Activated naive CD4-positive, alpha-beta T cell treated with anti-CD3 and anti-CD28 coated beads, Interleukin-2, amount 50 U/mL, for 72 hours (primary cell): Measurements from ENCODE around the gene WDR86. TPM values are rescaled to one million over a fixed set of nuclear protein-coding genes. Genes with fewer than 3 reads are reported as not detected.
A peak's percentile ranks its signal among the peaks of the same experiment; 100 is the strongest.

Experiments used
- ATAC-seq, 2 donors: fragments of 150-1000 bp; cut with Tn5 transposase; 2 replicates each; pipeline ENCODE4 v1.10.0; 2021; ENCODE audit warnings: mild to moderate bottlenecking in 2 of 2, moderate library complexity in 2 of 2
- DNase-seq, 2 donors: peaks; one replicate each; pipeline ENCODE4 v3.0.0; 2021 to 2022; ENCODE audit warnings: low spot score in 2 of 2
- H3K27ac Mint-ChIP-seq, 2 donors: one replicate each; pipeline ENCODE4 v1.8.0; 2022; ENCODE audit warnings: mild to moderate bottlenecking in 2 of 2, mixed read lengths in 2 of 2
- H3K36me3 Mint-ChIP-seq, 2 donors: one replicate each; pipeline ENCODE4 v1.8.0; 2022; ENCODE audit warnings: mixed read lengths in 2 of 2
- H3K9me3 Mint-ChIP-seq, 2 donors: one replicate each; pipeline ENCODE4 v1.8.0; 2022; ENCODE audit warnings: mixed read lengths in 2 of 2
- total RNA-seq, 2 donors: library from RNA; stranded (reverse); gene quantifications; one replicate each; pipeline ENCODE4 v1.2.3, GENCODE V29; 2022

WDR86 gene
- total RNA-seq, 2 donors from 2014 or later: not detected

DNA sequence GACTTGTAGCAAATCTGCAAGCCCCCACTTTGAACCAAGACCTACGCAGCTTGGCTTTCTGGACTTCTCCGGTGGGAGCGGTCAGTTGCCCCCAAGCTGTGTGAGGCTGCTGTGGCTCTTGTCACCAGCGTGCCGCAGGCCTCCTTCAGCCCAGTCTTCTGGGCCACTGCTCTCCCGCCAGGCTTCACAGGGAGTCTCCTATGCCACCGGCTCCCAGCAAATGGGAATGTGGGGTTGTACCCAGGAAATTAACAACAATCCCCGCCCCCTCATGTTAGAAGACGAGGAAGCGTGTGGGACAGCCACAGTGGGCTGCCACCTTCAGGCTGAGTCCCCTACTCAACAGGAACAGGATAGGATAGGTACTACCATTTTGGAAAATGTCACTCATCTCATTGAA lies 4.2 kb downstream of the WDR86 start:
- DNase-seq: no peak
- Mint-ChIP-seq H3K27ac (no peak overlapping the region), H3K36me3 (peaks cover under 1 to 5% of the 10 kb centered on the region in 2 donors), H3K9me3 (no peaks in the 10 kb centered on the region)
- ATAC-seq: no peak

DNA sequence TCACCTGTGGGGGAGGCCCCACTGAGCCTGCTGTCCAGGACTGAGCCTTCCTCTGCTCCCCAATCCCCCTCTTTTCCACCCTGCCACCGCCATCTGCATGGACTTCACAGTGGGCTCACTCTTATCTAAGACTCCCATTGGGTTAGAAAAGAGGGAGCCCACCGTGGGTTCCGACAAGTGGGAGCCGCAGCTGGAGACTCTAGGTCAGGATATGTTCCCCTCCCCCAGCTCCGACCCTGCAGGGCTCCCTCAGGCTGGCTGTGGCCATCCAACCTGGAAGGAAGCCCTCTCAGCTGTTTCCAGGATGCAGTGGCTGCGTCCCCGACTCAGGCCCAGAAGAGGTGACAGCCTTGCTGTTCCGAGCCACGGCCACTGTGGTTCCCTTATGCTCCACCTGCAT lies 4.8 kb downstream of the WDR86 start:
- Mint-ChIP-seq H3K9me3 (no peaks in the 10 kb centered on the region), H3K27ac (no peak overlapping the region), H3K36me3 (peaks cover 0 to 5% of the 10 kb centered on the region in 2 donors)
- no peak for ATAC-seq
- no peak for DNase-seq

DNA sequence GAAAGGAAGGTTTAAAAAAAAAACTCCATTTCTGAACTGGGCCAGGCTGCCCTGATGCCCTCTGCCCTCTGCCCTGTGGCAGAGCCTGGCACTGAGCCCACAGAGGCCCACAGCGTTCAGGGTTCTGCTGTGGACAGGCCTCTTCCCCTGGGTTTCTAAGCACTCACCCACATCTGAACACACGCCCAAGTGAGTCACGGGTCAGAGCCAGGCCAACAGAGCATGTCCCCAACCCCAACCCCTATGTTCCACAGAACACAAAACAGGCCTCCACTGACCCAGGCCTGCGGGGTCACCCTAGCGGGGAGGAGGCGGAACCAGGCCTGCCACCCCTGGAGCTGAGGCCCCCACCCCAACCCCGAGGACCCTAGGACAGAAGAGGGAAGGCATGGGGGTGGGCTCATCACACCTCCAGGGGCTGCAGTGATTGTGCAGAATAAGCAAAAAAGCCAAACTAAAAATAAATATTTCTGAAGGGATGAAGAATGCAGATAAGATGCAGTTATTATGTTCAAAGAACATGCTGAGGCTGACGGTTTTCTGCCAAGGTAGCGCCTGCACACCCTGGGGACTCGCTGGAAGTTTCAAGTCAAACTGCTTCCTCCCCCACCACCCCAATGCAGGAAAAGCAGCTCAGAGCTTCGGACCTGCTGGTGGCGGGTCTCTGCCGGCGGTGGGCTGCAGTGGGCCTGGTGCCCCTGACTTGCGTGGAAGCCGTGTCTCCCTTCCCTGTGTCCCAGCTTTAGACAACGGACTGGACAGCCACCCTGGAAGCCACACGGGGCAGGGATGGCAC lies 5.4 kb downstream of the WDR86 start:
- DNase-seq: no peak
- ATAC-seq: no peak
- H3K9me3 Mint-ChIP-seq: no peaks in the 10 kb centered on the region
- H3K27ac Mint-ChIP-seq: peak overlapping the region in 1 of 2 donors; percentile 38
- peaks cover 0 to 5% of the 10 kb centered on the region in 2 donors for H3K36me3 Mint-ChIP-seq

DNA sequence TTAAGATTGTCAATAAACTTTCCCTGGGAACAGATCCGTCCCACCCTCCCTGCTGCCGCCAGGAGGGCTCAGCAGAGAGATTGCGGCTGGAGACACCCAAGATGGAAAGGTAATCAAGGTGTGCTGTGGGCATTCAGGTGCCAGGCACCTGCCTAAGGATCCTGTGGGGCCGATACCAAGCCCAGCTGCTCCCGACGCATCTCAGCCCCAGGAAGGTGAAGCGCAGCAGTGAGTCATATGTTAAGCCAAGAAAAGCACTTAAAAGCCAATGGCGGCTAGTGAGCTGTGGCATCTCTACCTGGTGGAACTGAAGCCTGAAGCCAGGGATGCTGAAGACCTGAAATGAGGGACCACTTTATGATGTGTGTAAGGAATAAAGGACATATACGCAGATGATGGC lies 6.1 kb downstream of the WDR86 start:
- DNase-seq (no peak), ATAC-seq (no peak)
- H3K9me3 Mint-ChIP-seq: no peaks in the 10 kb centered on the region
- H3K27ac Mint-ChIP-seq: peak overlapping the region in 1 of 2 donors; percentile 38
- H3K36me3 Mint-ChIP-seq: peaks cover 0 to 3% of the 10 kb centered on the region in 2 donors

DNA sequence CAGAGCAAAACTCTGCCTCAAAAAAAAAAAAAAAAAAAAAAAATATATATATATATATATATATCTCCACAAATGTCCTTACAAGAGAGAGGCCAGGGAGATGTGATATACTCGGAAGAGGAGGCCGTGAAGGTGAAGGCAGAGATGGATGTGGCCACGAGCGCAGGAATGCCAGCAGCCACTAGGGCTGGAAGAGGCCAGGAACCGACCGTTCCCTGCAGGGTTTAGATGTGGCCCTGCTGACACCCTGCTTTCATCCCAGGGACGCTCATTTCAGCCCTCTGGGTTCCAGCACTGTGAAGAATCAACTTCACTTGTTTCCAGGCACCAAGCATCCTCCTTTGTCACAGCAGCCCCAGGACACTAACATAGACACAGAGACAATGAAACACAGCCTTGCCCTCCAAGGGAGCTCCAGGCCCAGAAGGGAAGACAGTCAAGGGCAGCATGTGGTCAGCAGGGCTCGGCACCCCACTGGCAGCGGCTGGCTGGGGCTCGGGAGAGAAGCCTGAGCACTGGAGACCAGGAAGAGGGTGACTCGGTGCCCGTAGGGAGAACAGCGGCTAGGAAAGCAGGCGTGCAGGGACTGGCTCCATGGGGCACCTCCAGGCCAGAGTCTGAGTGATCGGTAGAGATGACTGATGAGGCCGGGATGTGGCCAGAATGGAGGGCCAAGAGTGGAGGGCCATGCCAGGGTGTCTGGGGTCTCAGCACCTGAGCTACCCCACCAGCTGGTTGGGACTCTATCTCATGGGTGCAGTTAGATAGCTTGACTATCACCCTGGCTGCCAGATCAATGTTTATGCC lies 7.6 kb downstream of the WDR86 start:
- DNase-seq: no peak
- Mint-ChIP-seq H3K27ac (no peak overlapping the region), H3K9me3 (peaks cover 4 to 5% of the 10 kb centered on the region in 2 donors), H3K36me3 (no peaks in the 10 kb centered on the region)
- no peak for ATAC-seq

DNA sequence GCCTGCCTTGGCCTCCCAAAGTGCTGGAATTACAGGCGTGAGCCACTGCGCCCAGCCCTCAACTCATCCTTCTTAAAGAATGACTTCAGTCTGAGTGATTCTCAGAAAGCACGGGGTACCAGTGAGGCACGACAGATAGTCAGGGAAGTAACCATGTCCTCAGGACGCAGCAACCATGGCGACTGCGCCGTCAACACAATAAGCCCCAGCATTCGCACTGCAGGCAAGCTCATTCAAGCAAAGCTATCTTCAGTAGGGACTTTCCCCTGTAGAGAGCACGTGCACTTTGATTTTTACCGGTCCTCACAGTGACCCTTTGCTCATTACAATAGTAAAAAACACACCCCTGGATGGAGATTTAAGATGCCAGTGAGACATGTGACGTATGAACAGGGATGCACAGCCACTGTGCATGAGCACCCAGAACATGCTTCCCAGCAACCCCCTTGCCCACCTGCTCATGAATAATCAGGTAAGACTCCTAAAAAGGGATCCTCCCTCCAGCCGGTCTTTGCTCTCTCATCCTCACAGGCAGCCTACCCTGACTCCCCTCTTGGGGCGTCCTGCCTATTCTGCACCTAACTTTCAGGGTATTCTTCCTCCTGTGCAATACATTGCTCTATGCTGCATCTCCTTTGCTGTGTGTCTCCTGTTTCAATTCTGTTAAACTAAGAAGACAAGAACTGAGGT lies 9.1 kb downstream of the WDR86 start:
- Mint-ChIP-seq H3K36me3 (no peaks in the 10 kb centered on the region), H3K27ac (no peak overlapping the region), H3K9me3 (peaks cover 4 to 5% of the 10 kb centered on the region in 2 donors)
- DNase-seq (no peak), ATAC-seq (no peak)

DNA sequence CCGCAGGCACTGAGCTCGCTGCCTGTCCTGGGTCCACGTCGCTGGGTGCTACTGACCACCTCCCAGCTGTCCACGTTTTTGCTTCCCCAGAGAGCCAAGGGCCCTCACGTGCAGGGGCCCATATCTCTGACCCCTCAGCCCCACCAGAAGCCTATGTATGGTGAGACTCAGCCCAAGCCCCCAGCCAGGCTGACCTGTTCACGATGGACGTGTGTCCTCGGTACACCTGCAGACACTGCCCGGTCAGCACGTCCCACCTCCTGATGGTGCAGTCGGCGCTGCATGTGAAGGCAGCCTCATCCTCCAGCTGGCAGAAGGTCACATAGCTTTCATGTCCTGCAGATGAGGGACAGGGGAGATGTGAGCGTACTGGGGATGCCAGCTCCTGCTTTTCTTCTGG lies 9.9 kb downstream of the WDR86 start:
- Mint-ChIP-seq H3K36me3 (no peaks in the 10 kb centered on the region), H3K9me3 (peaks cover 4 to 5% of the 10 kb centered on the region in 2 donors), H3K27ac (no peak overlapping the region)
- DNase-seq: no peak
- ATAC-seq: no peak

DNA sequence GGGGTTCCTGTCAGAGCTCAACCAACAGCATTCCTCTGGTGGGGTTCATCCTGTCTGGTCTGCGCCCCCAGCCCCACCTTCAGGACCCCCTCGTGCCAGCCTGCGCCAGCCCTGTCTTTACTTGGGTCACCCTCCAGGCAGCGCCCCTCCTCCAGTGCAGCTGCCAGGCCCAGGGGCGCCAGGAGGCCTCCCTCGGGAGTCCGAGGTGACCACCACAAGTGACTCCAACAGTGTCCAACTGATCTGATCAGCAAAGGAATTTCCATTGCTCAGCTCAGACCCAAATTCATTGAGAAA lies 10.6 kb downstream of the WDR86 start:
- Mint-ChIP-seq H3K9me3 (peaks cover 4 to 5% of the 10 kb centered on the region in 2 donors), H3K36me3 (no peaks in the 10 kb centered on the region), H3K27ac (no peak overlapping the region)
- DNase-seq (no peak), ATAC-seq (no peak)

DNA sequence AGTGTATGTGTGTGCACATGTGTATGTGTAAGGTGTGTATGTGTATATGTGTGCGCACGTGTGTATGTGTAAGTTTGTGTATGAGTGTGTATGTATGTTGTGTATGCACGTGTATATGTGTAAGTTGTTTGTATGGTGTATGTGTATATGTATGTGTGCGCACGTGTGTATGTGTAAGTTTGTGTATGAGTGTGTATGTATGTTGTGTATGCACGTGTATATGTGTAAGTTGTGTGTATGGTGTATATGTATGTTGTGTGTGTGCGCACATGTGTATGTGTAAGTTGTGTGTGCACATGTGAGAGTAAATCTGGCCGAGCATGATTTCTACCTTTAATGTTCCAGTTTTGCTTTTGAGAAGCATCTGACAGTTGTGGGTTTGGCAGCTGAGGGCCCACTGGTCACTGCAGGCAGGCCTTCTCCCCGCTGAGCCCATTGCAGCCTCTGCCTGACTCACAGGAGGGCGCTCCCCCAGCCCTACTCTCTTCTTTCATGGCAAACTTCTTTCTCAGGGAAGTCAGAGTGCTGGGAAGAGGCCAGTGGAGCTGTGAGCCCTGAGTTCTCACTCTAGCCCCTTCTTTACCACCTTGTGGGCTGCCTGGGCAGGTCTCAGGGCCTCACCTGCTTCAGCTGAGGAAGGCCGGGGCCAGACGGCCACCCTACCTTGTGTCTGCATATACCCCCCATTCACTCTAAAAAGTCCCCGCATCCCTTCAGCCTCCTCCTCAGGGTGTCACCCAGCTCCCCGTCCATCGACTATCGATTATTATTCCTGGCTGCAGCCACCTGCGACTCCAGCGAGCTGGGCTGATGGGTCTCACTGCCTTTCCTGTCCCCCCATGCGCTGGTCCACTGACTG lies 11.2 kb downstream of the WDR86 start:
- no peak for DNase-seq
- Mint-ChIP-seq H3K36me3 (no peaks in the 10 kb centered on the region), H3K9me3 (peaks cover 4 to 5% of the 10 kb centered on the region in 2 donors), H3K27ac (no peak overlapping the region)
- no peak for ATAC-seq

DNA sequence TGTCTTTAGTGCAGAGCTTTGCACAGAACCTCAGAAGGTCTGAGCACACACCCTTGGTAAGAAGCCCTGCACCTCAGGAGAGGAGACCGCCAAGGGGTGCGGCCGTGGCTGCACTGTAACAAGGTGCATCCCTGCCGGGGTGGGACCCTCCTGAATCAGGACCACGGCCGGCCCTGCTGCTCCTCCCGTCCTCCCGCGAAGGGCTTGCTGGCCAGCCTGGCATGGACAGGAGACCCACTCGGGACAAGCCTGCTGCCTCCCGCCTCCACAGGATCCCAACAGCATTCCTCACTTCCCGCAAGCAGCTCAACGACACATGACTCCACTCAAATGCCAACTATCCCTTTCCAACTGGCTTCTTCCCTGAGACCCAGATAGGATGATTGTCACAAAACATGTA lies 12.8 kb downstream of the WDR86 start:
- peaks cover 4 to 5% of the 10 kb centered on the region in 2 donors for H3K9me3 Mint-ChIP-seq
- no peaks in the 10 kb centered on the region for H3K36me3 Mint-ChIP-seq
- no peak for ATAC-seq
- no peak overlapping the region for H3K27ac Mint-ChIP-seq
- no peak for DNase-seq

DNA sequence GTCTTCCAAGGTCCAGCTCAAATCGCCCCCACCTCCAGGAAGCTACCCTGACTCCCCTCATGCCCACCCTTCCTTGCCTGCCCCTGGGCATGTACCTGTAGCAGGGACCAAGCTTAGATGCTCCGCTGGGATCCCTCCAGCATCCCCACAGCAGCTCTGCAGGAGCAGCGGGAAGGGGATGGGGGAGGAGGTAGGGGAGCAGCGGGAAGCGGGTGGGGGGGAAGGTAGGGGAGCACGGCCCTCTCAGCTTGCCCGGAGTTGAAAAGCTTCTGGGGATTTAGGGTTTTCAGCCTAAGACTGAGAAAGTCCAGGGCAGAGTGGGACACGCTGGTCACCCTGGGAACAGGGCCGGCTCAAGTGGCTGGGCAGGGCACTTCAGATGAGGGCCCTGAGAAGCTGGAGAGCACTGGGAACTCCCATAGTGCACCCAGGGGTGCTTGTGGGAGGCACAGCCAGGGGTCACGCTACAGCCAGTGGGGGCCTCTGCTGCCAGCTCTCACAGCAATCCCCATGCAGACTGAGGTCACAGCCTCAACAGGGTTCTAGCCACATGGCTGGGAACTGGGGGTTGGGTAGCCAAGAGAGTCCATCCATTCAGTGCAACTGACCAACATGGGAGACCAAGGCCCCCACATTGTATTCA lies 13.4 kb downstream of the WDR86 start:
- Mint-ChIP-seq H3K36me3 (no peaks in the 10 kb centered on the region), H3K27ac (no peak overlapping the region), H3K9me3 (peaks cover 4 to 5% of the 10 kb centered on the region in 2 donors)
- ATAC-seq: no peak
- no peak for DNase-seq

DNA sequence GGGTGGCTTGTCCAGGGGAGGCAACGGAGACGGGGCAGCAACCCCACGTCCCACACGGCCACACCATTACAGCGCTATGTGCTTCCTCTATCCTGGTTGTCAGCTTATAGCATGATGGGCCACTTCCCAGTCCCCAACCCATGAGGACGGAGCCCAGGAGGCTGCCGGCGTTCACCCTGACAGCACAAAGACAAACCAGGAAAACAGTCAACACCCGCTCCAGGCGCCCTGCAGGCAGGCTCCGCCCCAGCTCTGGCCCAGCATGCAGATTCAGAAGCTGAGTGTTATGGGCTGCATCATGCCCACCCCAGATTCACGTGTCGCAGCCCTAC lies 14.8 kb downstream of the WDR86 start:
- no peaks in the 10 kb centered on the region for H3K36me3 Mint-ChIP-seq
- H3K27ac Mint-ChIP-seq: no peak overlapping the region
- peaks cover 4 to 5% of the 10 kb centered on the region in 2 donors for H3K9me3 Mint-ChIP-seq
- DNase-seq (no peak), ATAC-seq (no peak)

DNA sequence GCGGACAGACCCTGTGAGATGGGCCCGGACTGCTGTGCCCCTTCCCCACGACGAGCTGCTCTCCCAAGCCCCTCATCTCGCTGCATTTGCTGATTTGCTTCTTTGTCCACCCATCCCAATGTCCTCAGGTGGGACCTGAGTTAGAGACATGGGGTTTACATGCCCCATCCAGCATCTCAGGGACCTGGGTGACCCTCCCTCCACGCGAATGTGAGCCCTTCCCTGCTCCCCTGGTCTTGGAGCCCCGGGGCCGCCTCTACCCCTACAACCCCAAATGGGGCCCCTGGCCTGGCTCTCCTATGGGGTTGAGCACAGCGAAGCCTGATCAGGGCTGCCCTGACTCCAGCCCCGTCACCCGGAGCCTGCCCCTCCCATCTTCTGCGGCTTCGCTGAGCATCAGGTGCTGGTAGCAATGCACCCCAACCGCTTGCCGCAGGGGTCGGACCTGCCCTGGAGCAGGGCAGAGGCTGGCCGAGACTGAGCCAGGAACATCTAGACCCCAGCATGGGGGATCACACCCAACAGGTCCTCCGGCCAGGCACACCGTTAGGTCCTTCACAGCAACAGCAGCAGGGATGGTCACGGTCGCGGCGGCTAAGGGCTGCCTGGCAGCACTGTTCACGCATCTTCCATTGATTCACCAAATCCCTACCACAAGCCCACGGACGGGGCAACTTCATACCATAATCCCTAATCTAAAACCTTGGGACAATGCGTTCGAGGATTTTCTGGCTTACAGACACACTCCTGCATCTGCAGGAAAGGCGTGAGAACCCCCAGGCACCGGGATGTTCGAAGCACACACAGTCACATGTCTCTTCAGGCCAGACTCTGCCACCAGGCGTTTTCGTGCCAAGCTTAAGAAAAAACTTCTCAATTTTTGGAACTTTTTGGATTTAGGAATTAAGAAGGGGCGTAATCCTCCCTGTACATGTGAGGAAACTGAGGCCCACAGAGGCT lies 15.5 kb downstream of the WDR86 start:
- peaks cover 4 to 5% of the 10 kb centered on the region in 2 donors for H3K9me3 Mint-ChIP-seq

DNA sequence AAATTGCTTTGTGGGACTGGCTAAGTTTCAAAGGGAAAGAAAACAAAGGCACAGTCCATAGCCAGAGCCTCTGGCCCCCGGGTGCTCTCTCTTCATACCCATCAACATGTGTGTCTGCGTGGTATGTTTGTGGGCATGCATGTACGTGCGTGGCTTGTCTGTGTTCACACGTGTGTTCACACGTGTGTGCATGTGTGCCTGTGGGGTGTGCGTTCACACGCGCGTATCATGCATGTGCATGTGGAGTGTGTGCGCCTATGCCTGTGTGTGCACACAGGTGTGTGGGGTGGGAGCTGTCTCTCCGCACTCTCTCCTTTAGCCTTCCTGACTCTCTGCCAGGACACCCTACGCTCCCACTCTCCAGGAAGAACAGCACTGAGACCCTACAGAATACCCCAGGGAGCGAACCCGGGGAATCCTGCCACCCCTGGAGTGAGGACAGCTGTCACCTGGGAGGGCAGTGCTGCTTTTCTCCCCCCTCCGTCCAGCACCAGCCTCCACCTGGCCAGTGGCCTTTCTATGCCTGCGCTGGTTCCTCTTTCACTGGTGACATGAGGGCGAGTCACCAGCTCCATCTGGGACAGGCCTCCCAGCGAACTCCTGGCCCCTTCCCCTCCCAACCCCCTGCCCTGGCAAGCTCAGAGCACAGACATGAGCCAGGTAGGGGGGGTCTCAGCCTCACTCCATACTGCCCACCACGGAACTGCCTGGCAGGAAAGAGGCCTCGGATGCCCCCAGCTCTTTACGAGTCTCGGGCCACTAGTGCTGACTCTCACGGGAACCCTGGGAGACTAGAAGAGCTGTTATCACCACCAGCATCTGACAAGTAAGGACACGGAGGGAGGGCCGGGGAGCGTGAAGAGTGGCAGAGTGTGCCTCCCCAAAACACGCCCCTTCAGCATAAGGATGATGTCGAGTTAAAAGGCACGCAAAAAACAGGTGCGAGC lies 16.5 kb downstream of the WDR86 start:
- no peak for DNase-seq
- Mint-ChIP-seq H3K36me3 (no peaks in the 10 kb centered on the region), H3K9me3 (peaks cover 4 to 5% of the 10 kb centered on the region in 2 donors), H3K27ac (no peak overlapping the region)
- no peak for ATAC-seq

More for the DNA sequence above, 15.5 kb downstream of the WDR86 start:
- DNase-seq (no peak), ATAC-seq (no peak)
- Mint-ChIP-seq H3K36me3 (no peaks in the 10 kb centered on the region), H3K27ac (no peak overlapping the region)
